Left lung (tissue), 10 donors: ENCODE measurements around the gene ADCY4. TPM values are rescaled to one million over a fixed set of nuclear protein-coding genes. Genes with fewer than 3 reads are reported as not detected.

Experiments
- ATAC-seq: fragments of 200-7000 bp; cut with Tn5 transposase; one replicate; pipeline ENCODE4 v1.9.1; 2020; ENCODE audit warnings: moderate library complexity
- DNase-seq, 4 donors: peaks; one replicate each; pipeline ENCODE4 v3.0.0-alpha.2; 2013 to 2020
- H3K27ac ChIP-seq, 2 donors: fragments of 200-600 bp; sonication (generic) in 1 of 2; one replicate each; pipeline versions ENCODE4 v1.5.0 to v1.8.0; 2020 to 2021
- H3K27me3 ChIP-seq, 2 donors: fragments of 200-600 bp; sonication (generic) in 1 of 2; one replicate each; pipeline versions ENCODE4 v1.5.0 to v1.8.0; 2020 to 2021
- H3K36me3 ChIP-seq, 2 donors: fragments of 200-600 bp; sonication (generic) in 1 of 2; one replicate each; pipeline versions ENCODE4 v1.5.0 to v1.8.0; 2020 to 2021
- H3K4me1 ChIP-seq, 2 donors: fragments of 200-600 bp; one replicate each; pipeline ENCODE4 v1.8.0; 2021
- H3K4me3 ChIP-seq, 2 donors: fragments of 200-600 bp; sonication (generic) in 1 of 2; one replicate each; pipeline versions ENCODE4 v1.5.0 to v1.8.0; 2020 to 2021; ENCODE audit warnings: mild to moderate bottlenecking in 1 of 2
- H3K9me3 ChIP-seq, 2 donors: fragments of 200-600 bp; sonication (generic) in 1 of 2; one replicate each; pipeline versions ENCODE4 v1.5.0 to v1.8.0; 2020 to 2021
- CTCF ChIP-seq, 2 donors: fragments of 200-600 bp; sonication (generic) in 1 of 2; IDR thresholded peaks; one replicate each; pipeline versions ENCODE4 v1.5.0 to v1.8.0; 2021; ENCODE audit warnings: antibody characterized with exemption in 2 of 2
- intact Hi-C, 2 donors: fragments of 100-400 bp; cut with DNase I; formaldehyde crosslinking; loops; one replicate each; pipeline versions ENCODE4 v1.11.2 to v1.14.2; 2022
- polyA plus RNA-seq, 6 donors: library from polyadenylated mRNA; unstranded; fragments of 120-200 nt; gene quantifications; one replicate each; pipeline ENCODE4 v1.2.1, GENCODE V29; 2013; ENCODE audit not compliant: insufficient read length in 6 of 6
- total RNA-seq, 2 donors: library from RNA; stranded (reverse); fragmentation: NEBNext Ultra II Directional; extraction: Animal tissue kit (Norgen Biotek cat#: 25700); gene quantifications; one replicate each; pipeline ENCODE4 v1.2.1, GENCODE V29; 2021
- donor health status: DM: no; HTN: yes; CAD: no.
- donor health status: DM: no; HTN: no; CAD: no.

ADCY4 gene
- total and polyA plus RNA-seq, 8 donors = 25.7 to 48.5 (median 34.3) TPM

GRCh38 chr14:24272467-24272866, 62.4 kb downstream of the ADCY4 start:
- Histone ChIP-seq H3K4me1 (peaks cover 23 to 65% of the 10 kb centered on the region in 2 donors), H3K27me3 (no peaks in the 10 kb centered on the region), H3K27ac (peak overlapping the region; percentile 97 to 99), H3K9me3 (no peaks in the 10 kb centered on the region), H3K4me3 (no peak overlapping the region), H3K36me3 (peaks cover 0 to 28% of the 10 kb centered on the region in 2 donors)
- no peak for TF ChIP-seq CTCF (IDR thresholded peaks at IDR 0.05)
- peak in 1 of 4 donors; percentile 30 for DNase-seq
- peak; percentile 2 for ATAC-seq
- intact Hi-C loops = no loop called here

- peak overlapping the region; percentile 97 to 99 for H3K27ac ChIP-seq
- TF ChIP-seq CTCF (IDR thresholded peaks at IDR 0.05) = no peak
- DNase-seq = no peak
- intact Hi-C loops = no loop called here
- peaks cover 0 to 34% of the 10 kb centered on the region in 2 donors for H3K36me3 ChIP-seq
- peak overlapping the region; percentile 77 to 84 for H3K4me3 ChIP-seq
- no peaks in the 10 kb centered on the region for H3K9me3 ChIP-seq
- H3K27me3 ChIP-seq = no peaks in the 10 kb centered on the region
- ATAC-seq = no peak
- peaks cover 23 to 58% of the 10 kb centered on the region in 2 donors for H3K4me1 ChIP-seq
These were observed 63.0 kb downstream of the ADCY4 start for GRCh38 chr14:24271834-24272263.

GRCh38 chr14:24271134-24271833, 63.6 kb downstream of the ADCY4 start, which contains the start of gene RABGGTA:
Gene RABGGTA, minus strand, starts transcription at chr14:24271597. Its CDS starts 482 bp downstream, at chr14:24271115.
- ATAC-seq = peak; percentile 91
- H3K36me3 ChIP-seq = peaks cover 0 to 40% of the 10 kb centered on the region in 2 donors
- peaks cover 23 to 54% of the 10 kb centered on the region in 2 donors for H3K4me1 ChIP-seq
- H3K9me3 ChIP-seq = no peaks in the 10 kb centered on the region
- intact Hi-C loops = no loop called here
- peak within 1 kb of the TSS; percentile 77 to 84 for H3K4me3 ChIP-seq
- no peaks in the 10 kb centered on the region for H3K27me3 ChIP-seq
- H3K27ac ChIP-seq = peak within 1 kb of the TSS; percentile 97 to 99
- peak; percentile 72 to 97 (median 92) for DNase-seq
- TF ChIP-seq CTCF (IDR thresholded peaks at IDR 0.05) = peak; percentile 66 to 78

GRCh38 chr14:24270537-24271133, 64.2 kb downstream of the ADCY4 start:
- H3K9me3 ChIP-seq = no peaks in the 10 kb centered on the region
- peaks cover 23 to 47% of the 10 kb centered on the region in 2 donors for H3K4me1 ChIP-seq
- H3K36me3 ChIP-seq = peaks cover 0 to 47% of the 10 kb centered on the region in 2 donors
- TF ChIP-seq CTCF (IDR thresholded peaks at IDR 0.05) = no peak
- ATAC-seq (peak; percentile 7), DNase-seq (peak in 1 of 4 donors; percentile 28)
- intact Hi-C loops = no loop called here
- peak overlapping the region; percentile 97 to 99 for H3K27ac ChIP-seq
- H3K27me3 ChIP-seq = no peaks in the 10 kb centered on the region
- peak overlapping the region; percentile 77 to 84 for H3K4me3 ChIP-seq

- ATAC-seq = no peak
- H3K27ac ChIP-seq = no peak overlapping the region
These were observed 64.8 kb downstream of the ADCY4 start for GRCh38 chr14:24269910-24270536.

More at GRCh38 chr14:24269910-24270536, 64.8 kb downstream of the ADCY4 start:
- Histone ChIP-seq H3K27me3 (no peaks in the 10 kb centered on the region), H3K4me1 (peaks cover 23 to 41% of the 10 kb centered on the region in 2 donors), H3K36me3 (peaks cover 0 to 53% of the 10 kb centered on the region in 2 donors), H3K9me3 (no peaks in the 10 kb centered on the region), H3K4me3 (no peak overlapping the region)
- intact Hi-C loops = no loop called here
- DNase-seq = peak in 1 of 4 donors; percentile 56
- no peak for TF ChIP-seq CTCF (IDR thresholded peaks at IDR 0.05)
